NCI-H2107 treated with DMSO at 0.1 percent for 48 hours (cell line): ENCODE data around the gene DPP7.

Experiments used
- DNase-seq: peaks from one replicate; lab custom pipeline; 2025; ENCODE audit not compliant: unreplicated experiment; lab: John Stamatoyannopoulos, UW

Gene DPP7

GRCh38 chr9:137112564-137113384 lies 1.8 kb downstream of the DPP7 start:
- DNase-seq: no peak

GRCh38 chr9:137111788-137112563 lies 2.6 kb downstream of the DPP7 start:
- DNase-seq: no peak

GRCh38 chr9:137110911-137111787 lies 3.4 kb downstream of the DPP7 start:
- DNase-seq: no peak

- DNase-seq: no peak
These were observed 4.2 kb downstream of the DPP7 start for GRCh38 chr9:137110147-137110910.

- no peak for DNase-seq
These were observed 5.0 kb downstream of the DPP7 start for GRCh38 chr9:137109250-137110146.

GRCh38 chr9:137108608-137109249 lies 5.8 kb downstream of the DPP7 start:
- DNase-seq: no peak

GRCh38 chr9:137107982-137108381 lies 6.6 kb downstream of the DPP7 start:
- no peak for DNase-seq

GRCh38 chr9:137107312-137107921 lies 7.1 kb downstream of the DPP7 start:
- DNase-seq: no peak

- no peak for DNase-seq
These were observed 7.8 kb downstream of the DPP7 start for GRCh38 chr9:137106662-137107250.

- no peak for DNase-seq
These were observed 8.5 kb downstream of the DPP7 start for GRCh38 chr9:137105814-137106661.

GRCh38 chr9:137103206-137103999 lies 11.1 kb downstream of the DPP7 start:
- no peak for DNase-seq

- DNase-seq: no peak
These were observed 15.3 kb downstream of the DPP7 start for GRCh38 chr9:137099231-137099630.

GRCh38 chr9:137097761-137098462 lies 16.6 kb downstream of the DPP7 start:
- no peak for DNase-seq

- DNase-seq: no peak
These were observed 17.6 kb downstream of the DPP7 start for GRCh38 chr9:137096785-137097546.
